ENCODE results near the gene SLC16A10. TPM values are rescaled to one million over a fixed set of nuclear protein-coding genes. Genes with fewer than 3 reads are reported as not detected.

The SLC16A10 gene
- total and polyA plus RNA-seq, 2 of the 4 experiments (the other 2 are of a cell fraction), result not detected

- no peak overlapping the region for H2AK5ac ChIP-seq (ENCODE audit: low read depth, low read length)
- no peak overlapping the region for H4K8ac ChIP-seq (ENCODE audit: low read depth in 2 of 2, low read length in 2 of 2)
- H3K4me1 ChIP-seq (ENCODE audit: control insufficient read depth, insufficient read depth, low read length), result no peaks in the 10 kb centered on the region
- no peaks in the 10 kb centered on the region for H3K9me3 ChIP-seq (ENCODE audit: control insufficient read depth, insufficient read depth, low read length)
- no peak overlapping the region for H2AK9ac ChIP-seq (replicated peaks; ENCODE audit: low read depth, low read length, poor library complexity)
- no CpG with 5 or more reads among the region's 2 CpGs for WGBS, 2 experiments (ENCODE audit: extremely low coverage in 2 of 2, insufficient read length in 1 of 2)
- BruUV-seq (replicated peaks), result no TSS peak
- no peak overlapping the region for H2BK20ac ChIP-seq (ENCODE audit: low read depth, low read length)
- no peaks in the 10 kb centered on the region for H3K9me1 ChIP-seq (ENCODE audit: insufficient read depth, low read length)
- no peak for TF ChIP-seq FOS (IDR thresholded peaks at IDR 0.05; ENCODE audit: low read depth, low read length)
- TF ChIP-seq POLR2A (IDR thresholded peaks at IDR 0.05; ENCODE audit: low read depth, low read length), result no peak
- TF ChIP-seq ELK1 (IDR thresholded peaks at IDR 0.05; ENCODE audit: borderline replicate concordance, low read depth, low read length), result no peak
- TF ChIP-seq CEBPB (IDR thresholded peaks at IDR 0.05; ENCODE audit: low read depth, low read length), result no peak
- no peak for TF ChIP-seq BHLHE40 (IDR thresholded peaks at IDR 0.05; ENCODE audit: low read depth, low read length)
- no peak for TF ChIP-seq RCOR1 (IDR thresholded peaks at IDR 0.05; ENCODE audit: insufficient replicate concordance, low read length)
- no peak for TF ChIP-seq CHD1 (IDR thresholded peaks at IDR 0.05; ENCODE audit: low read depth, low read length)
- TF ChIP-seq NFE2L2 (IDR thresholded peaks at IDR 0.05; ENCODE audit: low read depth, low read length), result no peak
- TF ChIP-seq, protein P1, sequence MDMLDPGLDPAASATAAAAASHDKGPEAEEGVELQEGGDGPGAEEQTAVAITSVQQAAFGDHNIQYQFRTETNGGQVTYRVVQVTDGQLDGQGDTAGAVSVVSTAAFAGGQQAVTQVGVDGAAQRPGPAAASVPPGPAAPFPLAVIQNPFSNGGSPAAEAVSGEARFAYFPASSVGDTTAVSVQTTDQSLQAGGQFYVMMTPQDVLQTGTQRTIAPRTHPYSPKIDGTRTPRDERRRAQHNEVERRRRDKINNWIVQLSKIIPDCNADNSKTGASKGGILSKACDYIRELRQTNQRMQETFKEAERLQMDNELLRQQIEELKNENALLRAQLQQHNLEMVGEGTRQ (IDR thresholded peaks at IDR 0.05; ENCODE audit: low read depth, low read length), result no peak
- TF ChIP-seq RAD21 (IDR thresholded peaks at IDR 0.05; ENCODE audit: low read length), result no peak
- TF ChIP-seq RFX5 (IDR thresholded peaks at IDR 0.05; ENCODE audit: low read depth, low read length), result no peak
- H2BK15ac ChIP-seq (ENCODE audit: low read depth, low read length), result no peak overlapping the region
- no peak overlapping the region for H3K23ac ChIP-seq (ENCODE audit: low read depth, low read length)
- H4K20me1 ChIP-seq (ENCODE audit: insufficient read depth, low read length), result no peaks in the 10 kb centered on the region
- H3K4me2 ChIP-seq (ENCODE audit: low read depth, low read length), result no peak overlapping the region
- H4K91ac ChIP-seq (ENCODE audit: insufficient read depth, low read depth, low read length), result no peak overlapping the region
- no peak overlapping the region for H3K9ac ChIP-seq (ENCODE audit: low read depth, low read length)
- no peaks in the 10 kb centered on the region for H3K36me3 ChIP-seq (ENCODE audit: control insufficient read depth, insufficient read depth, low read length)
- H2BK120ac ChIP-seq (ENCODE audit: low read depth, low read length), result no peak overlapping the region
- H3K18ac ChIP-seq (ENCODE audit: low read depth, low read length), result no peak overlapping the region
- POLR2A ChIA-PET (ENCODE audit: unreplicated experiment), result no interaction called here
- intact Hi-C loops (cut with micrococcal nuclease) (no loop called here), dilution Hi-C loops (cut with HindIII; ENCODE audit: low sequenced_read_pairs, unreplicated experiment) (no loop called here), in situ Hi-C loops (cut with MboI; ENCODE audit: low sequenced_read_pairs) (no loop called here)
- no peak overlapping the region for H3K4me3 ChIP-seq (ENCODE audit: insufficient read depth, low read depth, low read length)
- no peak overlapping the region for H2BK5ac ChIP-seq (ENCODE audit: low read depth, low read length, poor library complexity, severe bottlenecking)
- no peaks in the 10 kb centered on the region for H3K79me1 ChIP-seq (ENCODE audit: low read depth in 1 of 2, low read length in 2 of 2)
- no peak overlapping the region for H3K27ac ChIP-seq (ENCODE audit: insufficient read depth, low read length)
- no peak overlapping the region for H3K4ac ChIP-seq (ENCODE audit: low read depth, low read length)
- H3K56ac ChIP-seq (ENCODE audit: extremely low read depth, insufficient read depth, low read length), result no peak overlapping the region
- CTCF ChIA-PET, result interaction anchor here (0.5 to 0.6 kb wide), 2 partner anchors 19 to 245 kb away, joined by 3 to 9 read pairs; no protein-coding TSS in a partner anchor
- ATAC-seq (ENCODE audit: low read depth), result no peak
- peak; percentile 31 for DNase-seq
- no peak overlapping the region for H4K5ac ChIP-seq (ENCODE audit: low read depth, low read length)
- H3K14ac ChIP-seq (replicated peaks; ENCODE audit: low read depth, low read length), result no peak overlapping the region
- H2AFZ ChIP-seq (replicated peaks; ENCODE audit: low read length, poor library complexity), result no peak overlapping the region
- H3K27me3 ChIP-seq (ENCODE audit: control insufficient read depth, insufficient read depth, low read length), result peaks cover 5% of the 10 kb centered on the region; the same call in 1 of the 2 replicates
These were observed 32.4 kb downstream of the SLC16A10 start for GRCh38 chr6:111119571-111120329.
